ENCODE data around the gene EIF6.
"Not testable (repeated sequence)": the region's sequence is repeated elsewhere in the genome, so short reads cannot be mapped to it uniquely, and the experiment has no call there.

The EIF6 gene

DNA sequence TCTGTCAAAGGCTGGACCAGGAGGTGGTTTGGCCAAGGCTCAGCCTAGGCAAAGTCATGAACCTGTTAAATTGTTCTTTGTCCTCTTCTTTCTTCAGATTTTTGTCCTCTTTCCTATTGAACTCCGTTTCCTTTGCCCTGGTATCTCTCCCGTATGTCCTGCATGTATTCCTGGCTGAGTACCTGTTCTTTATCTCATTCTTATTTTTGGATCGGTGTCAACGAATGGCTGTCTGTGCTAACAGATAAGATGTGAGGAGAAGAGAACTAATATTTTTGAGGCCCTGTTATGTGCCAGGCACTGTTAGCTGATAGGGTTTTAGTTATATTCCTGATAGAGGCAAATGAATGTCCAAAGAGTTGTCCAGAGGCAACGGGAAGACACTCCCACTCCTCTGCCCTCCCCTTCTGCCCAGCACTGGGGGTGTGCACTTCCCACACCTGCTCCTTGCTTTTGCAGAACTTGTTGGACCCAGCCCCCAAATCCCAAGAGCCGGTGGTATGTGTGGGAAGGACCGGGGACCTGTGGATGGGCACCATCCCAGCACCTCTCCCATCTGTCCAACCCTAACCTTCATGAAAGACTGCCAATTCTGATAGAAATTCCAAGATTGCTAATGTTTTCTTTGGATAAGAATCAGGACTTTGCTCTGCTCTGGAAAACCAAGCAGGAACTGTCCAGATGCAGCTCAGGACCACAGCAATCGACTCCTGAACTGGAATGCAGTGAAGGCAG lies 27.2 kb downstream of the EIF6 start:
- DNase-seq (ENCODE audit: insufficient read length) (no peak), FAIRE-seq (no peak)
- no peak for TF ChIP-seq POLR2AphosphoS5 (IDR thresholded peaks at IDR 0.05; ENCODE audit: low read depth, low read length)
- no peak for TF ChIP-seq TAF1 (IDR thresholded peaks at IDR 0.05; ENCODE audit: borderline replicate concordance, low read depth, low read length)
- TF ChIP-seq POLR2A (IDR thresholded peaks at IDR 0.05; ENCODE audit: low read depth, low read length), result no peak

DNA sequence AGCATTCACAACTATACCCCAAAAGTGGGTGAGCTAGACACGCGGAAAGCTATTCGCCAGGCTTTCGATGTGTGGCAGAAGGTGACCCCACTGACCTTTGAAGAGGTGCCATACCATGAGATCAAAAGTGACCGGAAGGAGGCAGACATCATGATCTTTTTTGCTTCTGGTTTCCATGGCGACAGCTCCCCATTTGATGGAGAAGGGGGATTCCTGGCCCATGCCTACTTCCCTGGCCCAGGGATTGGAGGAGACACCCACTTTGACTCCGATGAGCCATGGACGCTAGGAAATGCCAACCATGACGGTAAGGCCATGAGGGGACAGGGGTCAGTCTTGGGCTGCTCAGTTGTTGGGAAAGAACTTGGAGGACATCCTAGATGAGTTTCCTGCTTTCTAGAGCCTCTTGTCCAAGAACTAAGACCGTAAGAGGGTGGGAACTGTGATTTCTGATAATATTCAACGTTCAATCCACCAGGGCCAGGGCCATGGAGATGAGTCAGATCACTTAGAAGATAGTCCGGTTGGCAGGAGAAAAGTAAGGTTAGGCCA lies 30.0 kb downstream of the EIF6 start:
- FAIRE-seq (no peak), DNase-seq (ENCODE audit: insufficient read length) (no peak)
- no peak for TF ChIP-seq TAF1 (IDR thresholded peaks at IDR 0.05; ENCODE audit: borderline replicate concordance, low read depth, low read length)
- TF ChIP-seq POLR2AphosphoS5 (IDR thresholded peaks at IDR 0.05; ENCODE audit: low read depth, low read length), result no peak
- TF ChIP-seq POLR2A (IDR thresholded peaks at IDR 0.05; ENCODE audit: low read depth, low read length), result no peak

DNA sequence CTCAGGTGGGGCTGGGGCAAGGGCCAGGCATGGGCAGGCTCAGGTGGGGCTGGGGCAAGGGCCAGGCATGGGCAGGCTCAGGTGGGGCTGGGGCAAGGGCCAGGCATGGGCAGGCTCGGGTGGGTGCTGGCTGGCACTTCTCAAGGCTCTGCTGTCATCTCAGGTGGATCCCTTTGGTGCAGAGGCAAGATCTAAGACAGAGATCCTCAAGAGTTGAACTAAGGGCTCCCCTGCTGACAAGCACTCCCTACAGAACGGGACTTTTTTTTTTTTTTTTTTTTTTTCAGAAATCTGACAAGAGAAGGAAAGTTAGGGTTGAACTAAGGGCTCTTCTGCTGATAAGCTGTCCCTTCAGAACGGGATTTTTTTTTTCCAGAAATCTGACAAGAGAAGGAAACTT lies 31.6 kb downstream of the EIF6 start:
- DNase-seq (ENCODE audit: insufficient read length) (no peak), FAIRE-seq (no peak)
- no peak for TF ChIP-seq POLR2AphosphoS5 (IDR thresholded peaks at IDR 0.05; ENCODE audit: low read depth, low read length)
- no peak for TF ChIP-seq TAF1 (IDR thresholded peaks at IDR 0.05; ENCODE audit: borderline replicate concordance, low read depth, low read length)
- TF ChIP-seq POLR2A (IDR thresholded peaks at IDR 0.05; ENCODE audit: low read depth, low read length), result no peak

DNA sequence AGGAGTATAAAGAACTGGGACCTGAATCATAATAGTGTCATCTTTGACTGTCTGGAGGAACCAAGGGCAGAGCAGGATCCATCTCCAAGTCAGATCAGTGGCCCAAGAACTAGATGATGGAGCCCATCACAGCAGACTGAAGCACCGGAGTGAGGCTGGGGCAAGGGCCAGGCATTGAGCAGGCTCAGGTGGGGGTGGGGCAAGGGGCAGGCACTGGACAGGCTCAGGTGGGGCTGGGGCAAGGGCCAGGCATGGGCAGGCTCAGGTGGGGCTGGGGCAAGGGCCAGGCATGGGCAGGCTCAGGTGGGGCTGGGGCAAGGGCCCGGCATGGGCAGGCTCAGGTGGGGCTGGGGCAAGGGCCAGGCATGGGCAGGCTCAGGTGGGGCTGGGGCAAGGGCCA lies 32.0 kb downstream of the EIF6 start:
- not testable (repeated sequence) for DNase-seq (ENCODE audit: insufficient read length); FAIRE-seq

DNA sequence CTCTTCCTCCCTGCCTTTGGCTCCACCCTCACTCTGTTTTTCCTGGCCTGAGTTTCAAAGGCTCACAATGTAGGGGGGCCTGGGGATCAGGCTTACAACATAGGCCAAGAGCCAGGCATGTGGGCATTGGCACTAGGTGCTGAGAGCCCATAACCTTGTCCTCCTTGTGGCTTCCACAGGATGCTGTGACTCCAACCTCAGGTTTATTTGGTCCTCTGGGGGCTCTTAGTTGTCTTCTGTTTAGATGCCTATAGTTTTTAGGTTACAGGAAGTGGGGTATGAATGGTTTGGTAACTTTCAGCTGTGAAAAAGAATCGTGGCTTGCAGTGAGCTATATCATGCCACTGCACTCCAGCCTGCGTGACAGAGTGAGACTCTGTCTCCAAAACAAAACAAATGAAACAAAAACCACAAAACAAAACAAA lies 32.5 kb downstream of the EIF6 start:
- FAIRE-seq, result peak; percentile 53
- no peak for TF ChIP-seq POLR2A (IDR thresholded peaks at IDR 0.05; ENCODE audit: low read depth, low read length)
- TF ChIP-seq POLR2AphosphoS5 (IDR thresholded peaks at IDR 0.05; ENCODE audit: low read depth, low read length), result no peak
- TF ChIP-seq TAF1 (IDR thresholded peaks at IDR 0.05; ENCODE audit: borderline replicate concordance, low read depth, low read length), result no peak
- no peak for DNase-seq (ENCODE audit: insufficient read length)

DNA sequence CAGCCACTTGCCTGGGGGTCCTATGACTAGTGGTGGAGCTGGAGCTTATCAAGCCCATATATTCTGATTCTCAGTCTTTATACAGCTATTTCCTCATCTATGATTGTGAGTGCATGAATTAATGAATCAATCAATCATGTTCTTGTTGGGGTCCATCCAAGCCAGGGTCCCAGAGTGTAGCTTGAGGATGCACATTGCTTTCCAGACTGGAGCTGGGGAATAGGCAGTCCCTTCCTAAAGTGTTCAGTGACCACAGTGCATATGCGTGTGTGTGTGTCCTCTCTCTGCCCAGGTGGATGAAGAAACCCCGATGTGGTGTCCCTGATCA lies 33.0 kb downstream of the EIF6 start:
- TF ChIP-seq TAF1 (IDR thresholded peaks at IDR 0.05; ENCODE audit: borderline replicate concordance, low read depth, low read length), result no peak
- TF ChIP-seq POLR2A (IDR thresholded peaks at IDR 0.05; ENCODE audit: low read depth, low read length), result no peak
- TF ChIP-seq POLR2AphosphoS5 (IDR thresholded peaks at IDR 0.05; ENCODE audit: low read depth, low read length), result no peak
- FAIRE-seq, result no peak
- DNase-seq (ENCODE audit: insufficient read length), result no peak

DNA sequence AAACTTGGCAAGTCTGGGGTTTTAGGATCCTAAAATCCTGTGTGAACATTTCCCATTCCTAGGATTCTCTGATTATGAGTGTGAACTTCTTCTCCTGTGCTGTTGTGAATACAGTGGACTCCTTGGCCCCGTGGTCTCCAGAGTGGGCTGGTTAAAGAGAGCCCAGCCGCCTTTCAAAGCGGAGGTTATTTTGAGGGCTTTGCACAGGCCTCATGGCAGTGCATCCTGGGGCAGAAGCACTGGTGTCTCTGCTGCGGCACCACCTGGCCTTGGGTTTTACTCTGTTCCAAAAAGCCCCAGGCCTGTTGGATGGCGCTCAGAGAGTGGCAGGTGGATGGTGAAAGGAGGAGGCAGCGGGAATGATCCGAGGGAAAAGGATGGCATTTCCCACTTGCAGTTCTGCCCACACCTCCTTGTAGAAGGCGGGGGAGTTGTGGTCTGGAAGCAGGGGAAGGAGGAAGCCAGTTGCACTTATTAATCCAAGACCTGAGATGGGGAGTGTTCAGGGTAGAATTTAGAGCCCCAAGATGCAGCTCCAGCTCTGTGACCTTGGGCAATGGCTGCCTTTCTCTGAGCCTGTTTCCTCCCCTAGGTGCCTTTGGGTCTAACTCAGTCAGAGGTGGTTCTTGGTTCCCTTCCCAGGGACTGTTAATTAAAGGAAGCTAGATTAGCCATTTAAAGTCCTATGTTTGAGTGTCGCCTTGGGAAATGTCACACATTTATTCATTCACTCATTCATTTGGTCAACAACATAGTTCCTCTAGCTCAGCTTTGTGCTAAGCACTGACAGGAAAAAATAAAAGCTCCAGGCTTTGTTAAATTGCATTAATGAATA lies 35.7 kb downstream of the EIF6 start:
- TF ChIP-seq POLR2A (IDR thresholded peaks at IDR 0.05; ENCODE audit: low read depth, low read length), result no peak
- TF ChIP-seq POLR2AphosphoS5 (IDR thresholded peaks at IDR 0.05; ENCODE audit: low read depth, low read length), result no peak
- TF ChIP-seq TAF1 (IDR thresholded peaks at IDR 0.05; ENCODE audit: borderline replicate concordance, low read depth, low read length), result no peak
- DNase-seq (ENCODE audit: insufficient read length) (no peak), FAIRE-seq (no peak)

DNA sequence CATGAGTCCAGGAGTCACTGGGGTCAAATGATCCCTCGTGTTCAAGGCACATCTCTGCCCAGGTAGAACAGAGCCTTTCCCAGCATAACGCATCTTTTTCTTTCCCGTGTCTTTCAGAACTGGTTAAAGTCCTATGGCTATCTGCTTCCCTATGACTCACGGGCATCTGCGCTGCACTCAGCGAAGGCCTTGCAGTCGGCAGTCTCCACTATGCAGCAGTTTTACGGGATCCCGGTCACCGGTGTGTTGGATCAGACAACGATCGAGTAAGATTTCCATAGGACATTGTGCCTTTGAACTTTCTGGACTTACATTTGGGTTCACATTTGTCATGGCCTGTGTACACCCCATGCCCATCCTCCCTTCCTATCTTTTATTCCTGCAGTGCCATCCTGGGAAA lies 37.8 kb downstream of the EIF6 start:
- TF ChIP-seq POLR2AphosphoS5 (IDR thresholded peaks at IDR 0.05; ENCODE audit: low read depth, low read length), result no peak
- no peak for TF ChIP-seq TAF1 (IDR thresholded peaks at IDR 0.05; ENCODE audit: borderline replicate concordance, low read depth, low read length)
- no peak for TF ChIP-seq POLR2A (IDR thresholded peaks at IDR 0.05; ENCODE audit: low read depth, low read length)
- FAIRE-seq (no peak), DNase-seq (ENCODE audit: insufficient read length) (no peak)

DNA sequence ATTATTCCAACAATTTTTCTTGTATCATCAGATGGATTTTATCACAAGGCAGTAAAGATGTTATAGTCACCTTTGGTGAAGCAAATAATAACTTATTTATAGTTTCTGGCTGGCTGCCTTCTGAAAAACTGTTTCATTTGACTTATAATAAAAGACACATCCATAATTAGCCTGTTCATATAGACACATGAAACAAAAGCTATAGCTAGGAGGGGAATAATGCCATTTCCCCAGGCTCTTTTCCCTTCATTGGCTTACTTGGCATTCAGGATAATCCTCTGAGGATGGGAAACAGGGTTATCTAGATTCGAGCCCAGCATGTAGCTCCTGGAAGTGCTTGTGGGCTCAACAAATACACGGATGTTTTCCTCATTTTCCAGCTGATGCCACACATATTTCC lies 40.6 kb downstream of the EIF6 start:
- TF ChIP-seq TAF1 (IDR thresholded peaks at IDR 0.05; ENCODE audit: borderline replicate concordance, low read depth, low read length) (no peak), POLR2AphosphoS5 (IDR thresholded peaks at IDR 0.05; ENCODE audit: low read depth, low read length) (no peak), POLR2A (IDR thresholded peaks at IDR 0.05; ENCODE audit: low read depth, low read length) (no peak)
- no peak for DNase-seq (ENCODE audit: insufficient read length)
- FAIRE-seq, result no peak

DNA sequence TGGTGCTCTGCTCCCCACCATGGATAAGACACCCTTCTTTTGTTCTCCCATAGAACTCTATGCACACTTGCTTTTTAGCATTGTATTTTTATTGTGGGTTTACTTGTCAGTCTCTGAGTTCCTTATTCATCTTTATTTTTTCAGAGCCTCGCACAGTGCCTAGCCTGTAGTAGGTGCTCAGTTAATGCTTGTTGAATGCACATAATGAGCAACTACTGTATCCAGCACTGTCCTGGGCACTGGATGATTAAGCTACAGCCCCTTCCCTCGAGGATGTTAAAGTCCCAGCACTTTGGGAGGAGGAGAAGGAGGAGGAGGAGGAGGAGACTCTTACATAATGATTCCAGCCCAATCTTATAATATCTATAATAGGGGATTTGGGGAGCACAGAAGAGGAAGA lies 41.3 kb downstream of the EIF6 start:
- FAIRE-seq, result no peak
- DNase-seq (ENCODE audit: insufficient read length), result no peak
- TF ChIP-seq TAF1 (IDR thresholded peaks at IDR 0.05; ENCODE audit: borderline replicate concordance, low read depth, low read length) (no peak), POLR2AphosphoS5 (IDR thresholded peaks at IDR 0.05; ENCODE audit: low read depth, low read length) (no peak), POLR2A (IDR thresholded peaks at IDR 0.05; ENCODE audit: low read depth, low read length) (no peak)

DNA sequence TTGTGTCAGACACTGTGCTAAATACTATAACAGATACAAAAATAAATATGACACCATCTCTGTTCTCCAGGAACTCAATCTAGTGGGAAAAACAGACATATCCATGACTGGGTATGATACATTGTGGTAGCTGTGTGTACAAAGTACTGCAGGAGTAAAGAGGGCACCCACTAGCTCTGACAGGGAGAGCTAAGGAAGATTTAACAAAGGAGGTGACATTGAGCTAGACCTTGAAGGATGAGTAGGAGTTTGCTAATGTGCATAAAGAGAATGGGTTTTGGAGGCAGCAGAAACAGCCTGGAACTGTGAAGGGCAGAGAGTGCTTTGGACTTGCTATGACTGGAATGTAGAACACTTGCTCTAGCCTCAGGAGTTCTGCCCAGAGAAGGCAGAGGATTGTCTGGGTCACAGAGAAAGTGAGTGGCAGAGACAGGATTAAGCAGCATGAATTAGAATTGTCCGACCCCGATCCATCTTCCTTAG lies 43.7 kb downstream of the EIF6 start:
- DNase-seq (ENCODE audit: insufficient read length) (no peak), FAIRE-seq (no peak)
- TF ChIP-seq TAF1 (IDR thresholded peaks at IDR 0.05; ENCODE audit: borderline replicate concordance, low read depth, low read length) (no peak), POLR2AphosphoS5 (IDR thresholded peaks at IDR 0.05; ENCODE audit: low read depth, low read length) (no peak), POLR2A (IDR thresholded peaks at IDR 0.05; ENCODE audit: low read depth, low read length) (no peak)

Data from GM12892 (cell line).